WERI-Rb-1 (cell line): ENCODE measurements around the gene DLK1.

ENCODE experiments used
- DNase-seq: peaks from one replicate; pipeline ENCODE4 v3.0.0-alpha.2; 2020
- H3K27ac ChIP-seq: fragments of 250-450 bp; sonication (Bioruptor Pico); 2 replicates; pipeline ENCODE4 v1.5.1; 2020; ENCODE audit warnings: mild to moderate bottlenecking, moderate library complexity
- H3K27me3 ChIP-seq: fragments of 250-450 bp; sonication (Bioruptor Pico); 2 replicates; pipeline ENCODE4 v1.5.1; 2021; ENCODE audit warnings: mild to moderate bottlenecking, low read depth, moderate library complexity; ENCODE audit not compliant: insufficient read depth, severe bottlenecking
- H3K36me3 ChIP-seq: fragments of 250-450 bp; sonication (Bioruptor Pico); 2 replicates; pipeline ENCODE4 v1.5.1; 2020; ENCODE audit warnings: mild to moderate bottlenecking, moderate library complexity
- H3K4me3 ChIP-seq: 2 replicates; pipeline ENCODE4 v1.5.1; 2011; ENCODE audit warnings: low read depth, mild to moderate bottlenecking, control low read depth, low read length
- H3K9me3 ChIP-seq: fragments of 250-450 bp; sonication (Bioruptor Pico); 2 replicates; pipeline ENCODE4 v1.5.1; 2021; ENCODE audit warnings: mild to moderate bottlenecking, moderate library complexity; ENCODE audit not compliant: severe bottlenecking
- CTCF ChIP-seq: IDR thresholded peaks from 2 replicates; pipeline ENCODE4 v1.5.1; 2011; ENCODE audit warnings: low read depth, mild to moderate bottlenecking, control low read depth, inconsistent platforms, low read length

DLK1 gene

DNA sequence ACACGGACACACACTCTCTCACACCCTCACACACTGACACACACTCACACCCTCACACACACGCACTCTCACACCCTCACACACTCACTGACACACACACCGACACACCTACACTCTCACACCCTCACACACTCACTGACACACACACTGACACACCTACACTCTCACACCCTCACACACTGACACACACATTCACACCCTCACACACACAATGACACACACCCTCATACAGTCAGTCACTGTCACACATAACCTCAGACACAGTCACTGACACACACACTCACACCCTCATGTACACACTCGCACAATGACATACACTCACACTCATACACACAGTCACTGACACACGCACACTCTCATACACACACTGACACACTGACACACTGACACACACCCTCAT, 19.8 kb upstream of the DLK1 start:
- no peak overlapping the region for H3K27ac ChIP-seq
- no peak for DNase-seq
- H3K9me3 ChIP-seq = no peaks in the 10 kb centered on the region
- no peak for TF ChIP-seq CTCF
- H3K4me3 ChIP-seq = no peak overlapping the region
- no peaks in the 10 kb centered on the region for H3K36me3 ChIP-seq
- H3K27me3 ChIP-seq = no peaks in the 10 kb centered on the region

DNA sequence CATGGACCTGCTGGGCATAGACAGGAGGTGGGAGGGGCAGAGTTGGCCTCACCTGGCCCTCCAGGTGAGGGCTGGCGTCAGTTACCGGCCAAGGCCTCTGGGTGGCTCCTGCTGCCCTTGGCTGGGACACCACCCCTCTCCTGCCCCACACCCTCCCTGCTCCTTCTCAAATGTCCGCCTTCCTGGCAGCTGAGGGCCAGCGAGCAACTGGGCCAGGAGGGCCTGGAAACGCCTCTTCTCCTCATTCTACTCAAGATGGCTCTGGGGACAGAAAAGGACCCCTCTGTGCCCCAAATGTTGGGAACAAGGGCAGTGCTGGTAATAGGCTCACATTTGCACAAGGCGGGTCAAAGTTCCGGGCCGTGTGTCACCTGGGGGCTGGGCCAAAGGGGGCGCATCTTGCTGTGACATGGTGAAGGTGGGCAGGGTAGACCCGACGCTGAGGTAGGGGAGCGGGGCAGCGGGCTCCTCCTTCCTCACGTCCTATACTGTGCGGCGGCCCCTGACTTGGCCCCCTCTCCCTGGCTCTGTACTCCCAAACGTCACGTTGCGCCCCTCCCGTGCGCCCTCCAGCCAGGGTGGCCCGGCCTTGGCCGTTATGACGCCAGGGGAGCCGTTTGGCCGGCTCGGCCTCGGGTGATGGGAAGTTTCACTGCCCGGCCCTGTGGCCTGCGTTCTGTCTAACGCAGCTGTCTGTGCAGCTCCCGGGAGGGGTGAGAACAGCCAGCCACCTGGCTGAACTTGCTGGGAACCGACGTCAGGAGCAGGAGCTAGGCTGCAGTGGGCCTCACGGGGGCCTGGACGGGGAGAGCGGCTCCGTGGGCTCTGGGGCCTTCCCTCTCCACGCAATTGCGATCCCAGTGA, 18.0 kb upstream of the DLK1 start:
- TF ChIP-seq CTCF = peak; percentile 86
- DNase-seq = peak; percentile 54
- Histone ChIP-seq H3K4me3 (no peak overlapping the region), H3K9me3 (no peaks in the 10 kb centered on the region), H3K36me3 (no peaks in the 10 kb centered on the region), H3K27ac (no peak overlapping the region), H3K27me3 (no peaks in the 10 kb centered on the region)

GRCh38 chr14:100709289-100710284, 17.1 kb upstream of the DLK1 start:
- no peak for DNase-seq
- Histone ChIP-seq H3K27me3 (no peaks in the 10 kb centered on the region), H3K36me3 (no peaks in the 10 kb centered on the region), H3K4me3 (no peak overlapping the region), H3K9me3 (no peaks in the 10 kb centered on the region), H3K27ac (no peak overlapping the region)
- TF ChIP-seq CTCF = no peak

- H3K9me3 ChIP-seq = no peaks in the 10 kb centered on the region
- no peak for DNase-seq
- no peaks in the 10 kb centered on the region for H3K36me3 ChIP-seq
- no peak overlapping the region for H3K27ac ChIP-seq
- H3K27me3 ChIP-seq = no peaks in the 10 kb centered on the region
- no peak overlapping the region for H3K4me3 ChIP-seq
- TF ChIP-seq CTCF = no peak
Measured at GRCh38 chr14:100710391-100710790, 16.3 kb upstream of the DLK1 start.

GRCh38 chr14:100710826-100711462, 15.7 kb upstream of the DLK1 start:
- no peak overlapping the region for H3K4me3 ChIP-seq
- TF ChIP-seq CTCF = no peak
- peak overlapping the region; percentile 24; the same call in 1 of the 2 replicates for H3K27ac ChIP-seq
- DNase-seq = no peak
- H3K36me3 ChIP-seq = no peaks in the 10 kb centered on the region
- no peaks in the 10 kb centered on the region for H3K27me3 ChIP-seq
- no peaks in the 10 kb centered on the region for H3K9me3 ChIP-seq
